Head of caudate nucleus (tissue), 42 donors: ENCODE data around the gene HDDC3.

ENCODE experiments used
- DNase-seq, 42 donors: peaks; one replicate each; pipeline versions ENCODE4 v3.0.0 to v3.0.0-alpha.2; 2020 to 2021; ENCODE audit warnings: mixed read lengths in 7 of 42
- intact Hi-C: fragments of 100-400 bp; cut with DNase I; formaldehyde crosslinking; loops from one replicate; pipeline ENCODE4 v1.15.0; 2022

HDDC3 gene

GRCh38 chr15:90885432-90886290, 46.7 kb downstream of the HDDC3 start:
- intact Hi-C loops = loop anchor here (2.0 kb wide), 1 partner anchor 237 kb away; no protein-coding TSS in a partner anchor
- DNase-seq = peak in 41 of 42 donors; percentile 66 to 93 (median 80)

- intact Hi-C loops = loop anchor here (2.0 kb wide), 1 partner anchor 236 kb away; no protein-coding TSS in a partner anchor
- no peak for DNase-seq
Measured at GRCh38 chr15:90884719-90885431, 47.5 kb downstream of the HDDC3 start.

GRCh38 chr15:90883976-90884718, 48.2 kb downstream of the HDDC3 start, which contains the start of gene FES:
Gene FES, plus strand, starts transcription at chr15:90884504. Its CDS starts 542 bp downstream, at chr15:90885046.
- intact Hi-C loops = loop anchor here (2.0 kb wide), 1 partner anchor 235 kb away; no protein-coding TSS in a partner anchor
- DNase-seq = peak in 15 of 42 donors; percentile 20 to 71 (median 47)

- intact Hi-C loops = no loop called here
- no peak for DNase-seq
Measured at GRCh38 chr15:90883526-90883975, 48.8 kb downstream of the HDDC3 start.

- no peak for DNase-seq
- intact Hi-C loops = no loop called here
Measured at GRCh38 chr15:90882781-90883525, 49.4 kb downstream of the HDDC3 start.

- intact Hi-C loops = no loop called here
Measured at GRCh38 chr15:90881978-90882721, 50.2 kb downstream of the HDDC3 start.

GRCh38 chr15:90881181-90881977, 51.0 kb downstream of the HDDC3 start:
- intact Hi-C loops = no loop called here
- DNase-seq = no peak

More at GRCh38 chr15:90881978-90882721, 50.2 kb downstream of the HDDC3 start:
- DNase-seq = no peak

- DNase-seq = no peak
- intact Hi-C loops = no loop called here
Measured at GRCh38 chr15:90880381-90881145, 51.8 kb downstream of the HDDC3 start.
